Neural progenitor cell (in vitro differentiated cells): ENCODE results near the gene ACACB.

ENCODE experiments used
- CTCF ChIP-seq: fragments of 200-600 bp; sonication (generic); IDR thresholded peaks from 2 replicates; pipeline ENCODE4 v1.5.1; 2017; ENCODE audit warnings: antibody characterized with exemption, mild to moderate bottlenecking
- EZH2 ChIP-seq: fragments of 200-600 bp; sonication (generic); IDR thresholded peaks from 2 replicates; pipeline ENCODE4 v1.6.1; 2017; ENCODE audit warnings: antibody characterized with exemption, mild to moderate bottlenecking, moderate library complexity
- EZH2phosphoT487 ChIP-seq: fragments of 200-600 bp; sonication (generic); IDR thresholded peaks from 2 replicates; pipeline ENCODE4 v1.6.1; 2017; ENCODE audit warnings: antibody characterized with exemption

GRCh38 chr12:109193896-109194295, 77.5 kb downstream of the ACACB start:
- TF ChIP-seq CTCF (no peak), EZH2 (no peak), EZH2phosphoT487 (no peak)
